ENCODE data around the gene RANBP9. TPM values are rescaled to one million over a fixed set of nuclear protein-coding genes. Genes with fewer than 3 reads are reported as not detected.

RANBP9 gene
- polyA plus RNA-seq, 3 donors from 2014 or later, result 2.4 to 5.5 (median 3.8) TPM

GRCh38 chr6:13668291-13668928 lies 43.2 kb downstream of the RANBP9 start:
- Mint-ChIP-seq H3K36me3 (peaks cover 0 to 2% (median 0%) of the 10 kb centered on the region in 3 donors), H3K4me3 (peak overlapping the region; percentile 20 to 71 (median 59)), H3K27me3 (ENCODE audit: low read depth in 3 of 3) (peaks cover 0 to 3% (median 2%) of the 10 kb centered on the region in 3 donors), H3K4me1 (peaks cover 87 to 97% of the 10 kb centered on the region in 2 donors), H3K27ac (peak overlapping the region in 4 of 6 donors; percentile 28 to 71 (median 65)), H3K9me3 (no peaks in the 10 kb centered on the region)
- no peak for DNase-seq

DNA sequence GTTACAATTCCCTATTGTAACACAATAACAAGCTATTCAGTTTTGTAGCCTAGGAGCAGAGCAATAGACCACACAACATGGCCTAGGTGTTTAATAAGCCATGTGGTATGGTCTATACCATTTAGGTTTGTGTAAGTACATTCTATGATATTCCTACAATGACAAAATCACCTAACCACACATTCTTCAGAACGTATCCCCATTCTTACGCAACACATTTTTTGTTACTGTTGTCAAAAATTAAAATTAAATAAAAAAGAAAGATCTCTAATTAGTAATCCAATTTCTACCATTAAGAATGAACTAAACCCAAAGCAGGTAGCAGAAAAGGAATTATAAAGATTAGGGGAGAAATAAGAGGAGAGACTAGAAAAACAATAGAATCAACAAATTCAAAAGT lies 44.0 kb downstream of the RANBP9 start:
- H3K4me1 Mint-ChIP-seq, result peaks cover 87 to 97% of the 10 kb centered on the region in 2 donors
- no peaks in the 10 kb centered on the region for H3K36me3 Mint-ChIP-seq
- peak overlapping the region in 2 of 5 donors; percentile 25 to 61 for H3K4me3 Mint-ChIP-seq
- no peaks in the 10 kb centered on the region for H3K9me3 Mint-ChIP-seq
- DNase-seq, result no peak
- H3K27ac Mint-ChIP-seq, result peak overlapping the region in 2 of 6 donors; percentile 10 to 67
- H3K27me3 Mint-ChIP-seq (ENCODE audit: low read depth in 3 of 3), result peaks cover 0 to 3% (median 2%) of the 10 kb centered on the region in 3 donors

- H3K4me3 Mint-ChIP-seq, result peak overlapping the region; percentile 9 to 56 (median 36)
Observed at GRCh38 chr6:13666194-13667105, 45.2 kb downstream of the RANBP9 start.

GRCh38 chr6:13664703-13665352 lies 46.8 kb downstream of the RANBP9 start:
- peaks cover 0 to 3% (median 0%) of the 10 kb centered on the region in 3 donors for H3K27me3 Mint-ChIP-seq (ENCODE audit: low read depth in 3 of 3)
- H3K27ac Mint-ChIP-seq, result peak overlapping the region in 3 of 6 donors; percentile 27 to 32 (median 29)
- no peak overlapping the region for H3K4me3 Mint-ChIP-seq
- DNase-seq, result no peak
- no peaks in the 10 kb centered on the region for H3K36me3 Mint-ChIP-seq
- no peaks in the 10 kb centered on the region for H3K9me3 Mint-ChIP-seq
- peaks cover 90 to 100% of the 10 kb centered on the region in 2 donors for H3K4me1 Mint-ChIP-seq

More at GRCh38 chr6:13666194-13667105, 45.2 kb downstream of the RANBP9 start:
- Mint-ChIP-seq H3K27ac (peak overlapping the region; percentile 7 to 65 (median 42)), H3K4me1 (peaks cover 89 to 97% of the 10 kb centered on the region in 2 donors), H3K9me3 (no peaks in the 10 kb centered on the region), H3K27me3 (ENCODE audit: low read depth in 3 of 3) (peaks cover 0 to 3% (median 0%) of the 10 kb centered on the region in 3 donors), H3K36me3 (no peaks in the 10 kb centered on the region)
- DNase-seq, result peak in 1 of 3 donors; percentile 19

DNA sequence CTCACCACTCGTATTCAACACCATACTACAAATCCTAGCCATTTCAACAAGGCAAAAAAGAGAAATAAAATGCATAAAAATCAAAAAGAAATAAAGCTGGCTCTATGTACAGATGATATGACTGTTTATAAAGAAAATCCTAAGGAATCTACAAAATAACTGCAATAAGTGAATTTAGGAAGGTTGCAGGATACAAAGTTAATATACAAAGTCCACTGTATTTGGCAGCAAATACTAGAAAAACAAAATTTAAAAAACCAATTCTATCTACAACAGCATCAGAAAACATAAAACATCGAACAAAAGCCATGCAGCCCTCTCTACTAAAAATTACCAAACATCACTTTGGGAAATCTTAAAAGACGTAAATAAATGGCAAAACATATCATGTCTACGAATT lies 47.6 kb downstream of the RANBP9 start:
- H3K4me1 Mint-ChIP-seq, result peaks cover 86 to 100% of the 10 kb centered on the region in 2 donors
- H3K4me3 Mint-ChIP-seq, result no peak overlapping the region
- no peaks in the 10 kb centered on the region for H3K36me3 Mint-ChIP-seq
- H3K9me3 Mint-ChIP-seq, result no peaks in the 10 kb centered on the region
- peaks cover 0 to 3% (median 0%) of the 10 kb centered on the region in 3 donors for H3K27me3 Mint-ChIP-seq (ENCODE audit: low read depth in 3 of 3)
- no peak for DNase-seq
- peak overlapping the region in 4 of 6 donors; percentile 24 to 73 (median 30) for H3K27ac Mint-ChIP-seq

DNA sequence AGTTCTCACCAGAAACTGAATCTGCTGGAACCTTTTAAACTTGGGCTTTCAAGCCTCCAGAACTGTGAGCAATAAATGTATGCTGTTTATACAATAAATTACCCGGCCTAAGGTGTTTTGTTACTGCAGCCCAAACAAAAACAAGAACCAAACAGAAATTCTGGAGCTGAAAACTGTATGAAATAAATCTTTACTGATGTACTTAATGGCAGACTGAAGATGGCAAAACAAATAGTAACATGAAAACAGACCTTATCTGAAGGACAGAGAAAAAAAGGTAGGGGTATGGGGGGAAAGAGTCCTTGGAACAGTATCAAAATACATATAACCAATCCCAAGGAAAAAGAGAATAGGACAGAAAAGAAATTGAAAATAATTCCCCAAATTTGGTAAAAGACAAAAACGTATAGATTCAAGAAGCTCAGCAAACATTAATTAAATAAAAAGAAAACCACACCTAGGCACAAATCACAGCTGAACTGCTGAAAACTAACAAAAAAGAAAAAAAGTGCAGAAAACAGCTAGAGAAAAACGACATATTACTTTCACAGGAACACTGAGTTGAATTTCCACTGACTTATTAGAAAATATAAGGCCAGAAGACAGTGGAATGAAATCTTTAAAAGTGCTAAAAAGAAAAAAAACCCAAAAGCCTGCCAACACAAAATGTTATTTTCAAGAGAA lies 48.8 kb downstream of the RANBP9 start:
- no peak for DNase-seq
- peaks cover 77 to 95% of the 10 kb centered on the region in 2 donors for H3K4me1 Mint-ChIP-seq
- no peaks in the 10 kb centered on the region for H3K9me3 Mint-ChIP-seq
- H3K27ac Mint-ChIP-seq, result peak overlapping the region in 5 of 6 donors; percentile 11 to 75 (median 28)
- H3K4me3 Mint-ChIP-seq, result peak overlapping the region in 3 of 5 donors; percentile 32 to 64 (median 45)
- no peaks in the 10 kb centered on the region for H3K36me3 Mint-ChIP-seq
- H3K27me3 Mint-ChIP-seq (ENCODE audit: low read depth in 3 of 3), result no peaks in the 10 kb centered on the region

GRCh38 chr6:13661647-13662046 lies 50.0 kb downstream of the RANBP9 start:
- Mint-ChIP-seq H3K9me3 (no peaks in the 10 kb centered on the region), H3K4me1 (peaks cover 66 to 86% of the 10 kb centered on the region in 2 donors), H3K36me3 (no peaks in the 10 kb centered on the region), H3K27me3 (ENCODE audit: low read depth in 3 of 3) (no peaks in the 10 kb centered on the region), H3K27ac (peak overlapping the region in 2 of 6 donors; percentile 11 to 60), H3K4me3 (peak overlapping the region in 1 of 5 donors; percentile 8)
- DNase-seq, result no peak

DNA sequence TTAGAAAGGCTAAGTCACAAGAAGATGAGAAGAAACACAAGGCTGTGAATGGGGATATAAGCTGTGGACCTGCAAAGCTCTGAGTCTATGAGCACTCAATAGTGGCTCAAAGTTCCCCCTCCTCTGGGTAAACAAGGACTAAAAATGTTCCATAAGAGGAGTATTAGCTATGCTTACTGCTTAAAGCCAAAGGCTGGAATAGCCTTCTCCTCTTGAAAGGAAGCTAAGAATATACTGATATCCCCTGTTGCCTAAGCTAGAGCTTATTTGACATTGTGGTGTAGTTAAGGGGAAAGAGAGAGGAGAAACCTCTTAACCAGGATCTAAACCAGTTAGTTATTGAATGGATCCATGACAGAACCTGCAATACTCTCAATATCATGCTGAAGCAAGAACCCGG lies 50.7 kb downstream of the RANBP9 start:
- H3K27ac Mint-ChIP-seq, result peak overlapping the region in 1 of 6 donors; percentile 13
- H3K27me3 Mint-ChIP-seq (ENCODE audit: low read depth in 3 of 3), result no peaks in the 10 kb centered on the region
- H3K4me3 Mint-ChIP-seq, result no peak overlapping the region
- H3K9me3 Mint-ChIP-seq, result no peaks in the 10 kb centered on the region
- peaks cover 0 to under 1% (median 0%) of the 10 kb centered on the region in 3 donors for H3K36me3 Mint-ChIP-seq
- peaks cover 60 to 85% of the 10 kb centered on the region in 2 donors for H3K4me1 Mint-ChIP-seq
- DNase-seq, result no peak

GRCh38 chr6:13660273-13660672 lies 51.4 kb downstream of the RANBP9 start:
- Mint-ChIP-seq H3K27ac (peak overlapping the region in 2 of 6 donors; percentile 21 to 39), H3K4me3 (peak overlapping the region in 1 of 5 donors; percentile 16)

GRCh38 chr6:13655700-13656099 lies 55.9 kb downstream of the RANBP9 start:
- Mint-ChIP-seq H3K9me3 (no peaks in the 10 kb centered on the region), H3K27me3 (ENCODE audit: low read depth in 3 of 3) (no peaks in the 10 kb centered on the region), H3K27ac (peak overlapping the region in 3 of 6 donors; percentile 5 to 34 (median 30)), H3K4me3 (no peak overlapping the region), H3K36me3 (peaks cover 6 to 10% (median 8%) of the 10 kb centered on the region in 3 donors), H3K4me1 (peaks cover 14 to 45% of the 10 kb centered on the region in 2 donors)
- DNase-seq, result no peak

More at GRCh38 chr6:13660273-13660672, 51.4 kb downstream of the RANBP9 start:
- DNase-seq, result no peak
- Mint-ChIP-seq H3K4me1 (peaks cover 54 to 82% of the 10 kb centered on the region in 2 donors), H3K27me3 (ENCODE audit: low read depth in 3 of 3) (no peaks in the 10 kb centered on the region), H3K9me3 (no peaks in the 10 kb centered on the region), H3K36me3 (peaks cover 0 to 4% (median 0%) of the 10 kb centered on the region in 3 donors)

- no peak overlapping the region for H3K27ac Mint-ChIP-seq
- H3K27me3 Mint-ChIP-seq (ENCODE audit: low read depth in 3 of 3), result peaks cover 0 to under 1% (median 0%) of the 10 kb centered on the region in 3 donors
- peaks cover 9 to 36% of the 10 kb centered on the region in 2 donors for H3K4me1 Mint-ChIP-seq
- peaks cover 6 to 13% (median 12%) of the 10 kb centered on the region in 3 donors for H3K36me3 Mint-ChIP-seq
- no peak for DNase-seq
- no peaks in the 10 kb centered on the region for H3K9me3 Mint-ChIP-seq
- no peak overlapping the region for H3K4me3 Mint-ChIP-seq
Observed at GRCh38 chr6:13654496-13654895, 57.1 kb downstream of the RANBP9 start.

GRCh38 chr6:13653296-13653695 lies 58.3 kb downstream of the RANBP9 start:
- H3K4me1 Mint-ChIP-seq, result peaks cover 8 to 36% of the 10 kb centered on the region in 2 donors
- no peak for DNase-seq
- H3K9me3 Mint-ChIP-seq, result no peaks in the 10 kb centered on the region
- peaks cover 6 to 13% (median 12%) of the 10 kb centered on the region in 3 donors for H3K36me3 Mint-ChIP-seq
- H3K4me3 Mint-ChIP-seq, result no peak overlapping the region
- H3K27ac Mint-ChIP-seq, result no peak overlapping the region
- peaks cover 0 to 1% (median 0%) of the 10 kb centered on the region in 3 donors for H3K27me3 Mint-ChIP-seq (ENCODE audit: low read depth in 3 of 3)

DNA sequence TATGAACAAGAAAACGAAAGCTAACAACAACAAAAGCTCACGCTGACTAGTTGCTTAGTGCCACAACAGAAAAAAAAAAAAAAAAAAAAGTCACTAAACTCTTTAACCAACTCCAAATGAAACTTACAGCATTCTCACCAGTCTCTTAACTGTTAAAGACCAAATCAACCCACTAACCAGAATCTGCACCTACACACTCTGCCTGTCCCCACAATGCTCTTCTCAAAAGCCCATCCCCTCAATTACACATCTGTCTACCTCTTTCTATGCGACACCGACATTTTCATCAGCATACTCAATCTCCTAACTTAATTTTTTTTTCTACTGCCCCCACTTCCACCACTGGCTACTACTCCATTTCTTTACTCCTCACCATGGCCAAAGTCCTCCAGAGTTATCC lies 62.2 kb downstream of the RANBP9 start:
- Mint-ChIP-seq H3K4me1 (peaks cover 8 to 23% of the 10 kb centered on the region in 2 donors), H3K9me3 (no peaks in the 10 kb centered on the region), H3K4me3 (peak overlapping the region in 1 of 5 donors; percentile 0), H3K36me3 (peaks cover 8 to 14% (median 9%) of the 10 kb centered on the region in 3 donors), H3K27me3 (ENCODE audit: low read depth in 3 of 3) (peaks cover 0 to 1% (median 0%) of the 10 kb centered on the region in 3 donors), H3K27ac (no peak overlapping the region)
- no peak for DNase-seq

All from immature natural killer cell (primary cell).